AG04450 (cell line): ENCODE data around the gene SLC29A3. TPM values are rescaled to one million over a fixed set of nuclear protein-coding genes. Genes with fewer than 3 reads are reported as not detected.

Experiments used
- CTCF ChIA-PET: fragments of 300-600, 350-600 bp; formaldehyde crosslinking; extraction: SDS; loops from one replicate; lab custom pipeline; 2022; ENCODE audit warnings: antibody characterized with exemption, inconsistent platforms; lab: Charles Lee
- POLR2A ChIA-PET: fragments of 350-600 bp; formaldehyde crosslinking; extraction: SDS; loops from one replicate; lab custom pipeline; 2021; ENCODE audit warnings: antibody characterized with exemption, inconsistent platforms; lab: Yijun Ruan, JAX
- DNase-seq: peaks from one replicate; pipeline ENCODE4 v3.0.0-alpha.2; 2011; ENCODE audit warnings: low read depth, low spot score
- H3K27ac ChIP-seq: one replicate; pipeline ENCODE4 v1.5.1; 2012; ENCODE audit warnings: low read depth, low read length, control low read depth
- H3K27me3 ChIP-seq: one replicate; pipeline ENCODE4 v1.6.0; 2012; ENCODE audit warnings: low read length; ENCODE audit not compliant: control insufficient read depth, insufficient read depth
- H3K4me3 ChIP-seq: 2 replicates; pipeline ENCODE4 v1.5.1; 2011; ENCODE audit warnings: mild to moderate bottlenecking, low read depth, low read length, control low read depth
- H3K9me3 ChIP-seq: 2 replicates; pipeline ENCODE4 v1.5.1; 2012; ENCODE audit warnings: low read length; ENCODE audit not compliant: control insufficient read depth, insufficient read depth
- polyA plus RNA-seq: library from polyadenylated mRNA; depleted of rRNA; stranded (reverse); fragments of >200 nt; gene quantifications from 2 replicates; pipeline ENCODE4 v1.2.3, GENCODE V29; 2011
- TF ChIP-seq, protein P1 (sequence below): IDR thresholded peaks from 2 replicates; pipeline ENCODE4 v1.5.1; 2011; ENCODE audit warnings: low read depth, low read length, control low read depth, inconsistent platforms

The SLC29A3 gene
- polyA plus RNA-seq, 1 experiment, result 2.4 TPM

DNA sequence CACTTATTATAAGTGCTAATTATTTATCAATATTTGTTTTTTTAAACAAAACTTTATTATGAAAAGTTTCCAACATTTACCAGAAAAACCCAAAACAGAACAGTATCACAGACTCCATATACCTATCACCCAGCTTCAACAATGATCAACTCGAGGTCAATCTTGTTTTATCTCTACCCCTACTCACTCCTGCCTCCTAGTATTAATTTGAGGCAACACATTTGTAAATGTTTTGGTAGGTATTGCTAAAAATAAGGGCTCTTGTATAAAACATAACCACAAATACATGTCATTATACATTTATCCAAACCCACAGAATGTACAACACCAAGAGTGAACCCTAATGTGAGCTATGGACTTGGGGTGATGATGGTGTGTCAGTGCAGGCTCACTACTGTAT lies 61.8 kb downstream of the SLC29A3 start:
- H3K9me3 ChIP-seq, result peaks cover 8% of the 10 kb centered on the region; the same call in 1 of the 2 replicates
- POLR2A ChIA-PET, result no interaction called here
- H3K4me3 ChIP-seq, result no peak overlapping the region
- H3K27ac ChIP-seq, result no peak overlapping the region
- peaks cover 10% of the 10 kb centered on the region for H3K27me3 ChIP-seq
- DNase-seq, result no peak
- TF ChIP-seq, protein P1, sequence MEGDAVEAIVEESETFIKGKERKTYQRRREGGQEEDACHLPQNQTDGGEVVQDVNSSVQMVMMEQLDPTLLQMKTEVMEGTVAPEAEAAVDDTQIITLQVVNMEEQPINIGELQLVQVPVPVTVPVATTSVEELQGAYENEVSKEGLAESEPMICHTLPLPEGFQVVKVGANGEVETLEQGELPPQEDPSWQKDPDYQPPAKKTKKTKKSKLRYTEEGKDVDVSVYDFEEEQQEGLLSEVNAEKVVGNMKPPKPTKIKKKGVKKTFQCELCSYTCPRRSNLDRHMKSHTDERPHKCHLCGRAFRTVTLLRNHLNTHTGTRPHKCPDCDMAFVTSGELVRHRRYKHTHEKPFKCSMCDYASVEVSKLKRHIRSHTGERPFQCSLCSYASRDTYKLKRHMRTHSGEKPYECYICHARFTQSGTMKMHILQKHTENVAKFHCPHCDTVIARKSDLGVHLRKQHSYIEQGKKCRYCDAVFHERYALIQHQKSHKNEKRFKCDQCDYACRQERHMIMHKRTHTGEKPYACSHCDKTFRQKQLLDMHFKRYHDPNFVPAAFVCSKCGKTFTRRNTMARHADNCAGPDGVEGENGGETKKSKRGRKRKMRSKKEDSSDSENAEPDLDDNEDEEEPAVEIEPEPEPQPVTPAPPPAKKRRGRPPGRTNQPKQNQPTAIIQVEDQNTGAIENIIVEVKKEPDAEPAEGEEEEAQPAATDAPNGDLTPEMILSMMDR, result no peak
- CTCF ChIA-PET, result interaction anchor here (0.8 kb wide), 1 partner anchor 61 kb away, joined by 3 read pairs; the partner anchor contains the start of gene SLC29A3

DNA sequence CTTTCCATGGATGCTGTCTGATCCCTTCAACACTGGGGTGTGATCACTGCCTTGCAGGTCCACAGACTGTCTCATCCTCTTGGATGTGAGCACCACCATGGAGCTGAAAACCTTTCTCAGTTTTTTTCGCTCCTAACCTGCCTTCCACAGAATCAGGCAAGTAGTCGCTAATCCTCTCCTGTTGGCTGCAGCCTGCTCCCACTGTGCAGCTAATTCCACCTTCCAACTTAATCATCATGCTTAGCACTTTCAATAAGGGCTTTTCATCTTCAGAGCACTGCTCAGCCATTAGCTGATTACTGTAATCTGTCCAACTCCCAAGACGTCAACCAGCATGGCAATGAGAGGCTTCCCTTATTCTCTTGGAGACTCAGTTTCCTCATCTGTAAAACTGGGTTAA lies 62.6 kb downstream of the SLC29A3 start:
- POLR2A ChIA-PET, result no interaction called here
- TF ChIP-seq, protein P1, result no peak

DNA sequence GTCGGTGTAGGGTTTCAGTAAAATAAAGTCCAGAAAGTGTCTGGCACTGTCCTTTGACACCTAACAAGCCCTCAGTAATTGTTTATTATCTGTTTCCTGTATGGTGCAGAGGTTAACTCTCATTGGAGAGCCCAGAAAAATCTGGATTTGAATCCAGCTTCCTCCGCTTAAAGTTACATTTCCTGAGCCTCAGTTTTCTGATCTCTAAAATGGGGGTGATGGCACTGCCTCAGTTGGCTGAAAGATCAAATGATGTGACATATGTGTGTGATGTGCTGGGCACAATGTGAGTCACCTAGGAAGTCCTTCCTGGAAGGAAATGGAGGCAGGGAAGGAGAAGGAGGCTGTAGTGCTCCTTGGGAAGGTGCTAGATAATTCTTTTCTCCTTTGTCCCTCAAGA lies 63.0 kb downstream of the SLC29A3 start:
- peaks cover 11% of the 10 kb centered on the region for H3K27me3 ChIP-seq
- ChIA-PET CTCF (no interaction called here), POLR2A (no interaction called here)
- DNase-seq, result no peak
- H3K4me3 ChIP-seq, result no peak overlapping the region
- H3K9me3 ChIP-seq, result peaks cover 4% of the 10 kb centered on the region; the same call in 1 of the 2 replicates
- no peak overlapping the region for H3K27ac ChIP-seq
- TF ChIP-seq, protein P1, result no peak

More for the DNA sequence above, 62.6 kb downstream of the SLC29A3 start:
- DNase-seq, result no peak
- CTCF ChIA-PET, result no interaction called here
- H3K27ac ChIP-seq, result no peak overlapping the region
- no peak overlapping the region for H3K4me3 ChIP-seq
- H3K27me3 ChIP-seq, result peaks cover 11% of the 10 kb centered on the region
- peaks cover 8% of the 10 kb centered on the region; the same call in 1 of the 2 replicates for H3K9me3 ChIP-seq

DNA sequence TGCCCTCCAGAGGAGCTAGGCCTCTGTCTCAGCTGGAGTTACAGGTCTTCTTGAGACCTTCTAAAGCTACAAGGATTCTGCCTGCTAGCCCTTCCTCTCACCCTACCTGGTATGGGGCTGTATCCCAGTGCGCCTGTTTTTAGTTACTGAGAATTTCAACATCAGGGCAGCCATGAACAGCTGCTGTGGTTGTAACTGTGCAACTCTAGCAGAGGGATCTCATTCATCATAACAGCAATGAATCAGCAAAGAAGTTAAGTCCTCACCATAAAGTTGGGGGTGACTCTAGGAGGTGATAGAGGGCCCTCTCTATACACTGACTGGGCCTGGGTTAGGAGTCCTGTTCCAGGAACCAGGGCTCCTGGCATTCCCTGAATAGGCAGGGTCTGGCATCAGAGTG lies 63.7 kb downstream of the SLC29A3 start:
- TF ChIP-seq, protein P1, result no peak
- no peak overlapping the region for H3K4me3 ChIP-seq
- ChIA-PET CTCF (interaction anchor here (0.6 to 3.4 kb wide), 4 partner anchors 187 to 325 kb away, joined by 4 to 24 read pairs (median 6); no protein-coding TSS in a partner anchor), POLR2A (interaction anchor here (0.5 kb wide), 1 partner anchor 286 kb away, joined by 3 read pairs; no protein-coding TSS in a partner anchor)
- no peak for DNase-seq
- H3K9me3 ChIP-seq, result no peaks in the 10 kb centered on the region
- peaks cover 15% of the 10 kb centered on the region for H3K27me3 ChIP-seq
- no peak overlapping the region for H3K27ac ChIP-seq

DNA sequence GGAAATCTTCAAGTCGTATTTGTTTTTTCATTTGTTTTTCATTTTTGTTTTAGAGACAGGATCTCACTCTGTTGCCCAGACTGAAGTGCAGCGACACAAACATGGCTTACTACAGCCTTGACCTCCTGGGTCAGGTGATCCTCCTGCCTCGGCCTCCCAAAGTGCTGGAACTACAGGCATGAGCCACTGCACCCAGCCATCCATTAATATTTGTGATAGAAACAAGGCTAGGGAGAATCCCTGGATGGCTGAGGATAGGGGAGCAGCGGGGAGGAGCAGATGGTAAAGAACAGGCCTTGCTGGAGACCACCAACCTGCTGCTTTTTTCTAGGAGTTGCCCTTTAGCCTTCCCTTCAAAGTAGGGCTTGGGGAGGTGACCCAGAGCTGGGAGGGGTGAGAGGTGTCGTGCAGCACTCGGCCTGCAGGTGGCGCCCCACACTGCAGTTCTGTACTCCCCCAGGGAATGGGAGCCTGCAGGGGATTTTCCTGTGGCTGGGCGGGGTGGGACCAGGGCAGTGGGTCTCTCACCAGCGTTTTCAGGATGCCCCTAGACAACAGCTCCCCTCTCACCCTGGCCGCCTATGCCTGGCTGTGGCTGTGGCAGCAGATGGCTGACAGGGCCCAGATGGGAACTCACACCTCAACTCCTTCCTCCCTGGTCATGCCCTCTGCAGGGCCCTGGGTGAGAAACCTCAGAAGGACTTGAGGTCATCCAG lies 65.1 kb downstream of the SLC29A3 start:
- H3K27ac ChIP-seq, result no peak overlapping the region
- TF ChIP-seq, protein P1, result peak; percentile 84
- ChIA-PET POLR2A (interaction anchor here (0.6 kb wide), 1 partner anchor 500 kb away, joined by 5 read pairs; no protein-coding TSS in a partner anchor), CTCF (interaction anchor here (0.5 to 3.4 kb wide), 17 partner anchors 9 to 324 kb away, joined by 3 to 24 read pairs (median 4); no protein-coding TSS in a partner anchor)
- peaks cover 27% of the 10 kb centered on the region for H3K27me3 ChIP-seq
- no peak overlapping the region for H3K4me3 ChIP-seq
- no peaks in the 10 kb centered on the region for H3K9me3 ChIP-seq
- no peak for DNase-seq
